Cardiac muscle cell (in vitro differentiated cells and primary cell): Measurements from ENCODE around the gene MRAS. TPM values are rescaled to one million over a fixed set of nuclear protein-coding genes. Genes with fewer than 3 reads are reported as not detected.
A peak's percentile ranks its signal among the peaks of the same experiment; 100 is the strongest.

Experiments
- DNase-seq, 2 donors: peaks; one replicate each; pipeline versions ENCODE4 v3.0.0 to v3.0.0-alpha.2; 2010 to 2017; ENCODE audit warnings: low read depth in 1 of 2, low spot score in 1 of 2
- H3K27ac ChIP-seq: fragments of 200-600 bp; sonication (generic); 2 replicates; pipeline ENCODE4 v1.5.1; 2016
- H3K27me3 ChIP-seq: fragments of 200-600 bp; sonication (generic); 2 replicates; pipeline ENCODE4 v1.6.0; 2016; ENCODE audit warnings: control low read depth
- H3K36me3 ChIP-seq: fragments of 200-600 bp; sonication (generic); 2 replicates; pipeline ENCODE4 v1.5.1; 2016; ENCODE audit warnings: control low read depth
- H3K4me1 ChIP-seq: fragments of 200-600 bp; sonication (generic); 2 replicates; pipeline ENCODE4 v1.8.1; 2017; ENCODE audit warnings: low read depth, mild to moderate bottlenecking, mixed run types
- H3K4me3 ChIP-seq: fragments of 200-600 bp; sonication (generic); 2 replicates; pipeline ENCODE4 v1.5.1; 2016; ENCODE audit warnings: mild to moderate bottlenecking
- H3K9me3 ChIP-seq: fragments of 200-600 bp; sonication (generic); 2 replicates; pipeline ENCODE4 v1.5.1; 2017; ENCODE audit warnings: low read depth, mild to moderate bottlenecking, control low read depth
- polyA plus RNA-seq: library from polyadenylated mRNA; unstranded; fragments of >200 nt; fragmentation: Nextera tagmentation; extraction: Ambion mirVana; gene quantifications from 2 replicates; pipeline ENCODE4 v1.2.1, GENCODE V29; 2016
- total RNA-seq: library from RNA; depleted of rRNA; stranded (reverse); fragments of >200 nt; gene quantifications from 2 replicates; pipeline ENCODE4 v1.2.3, GENCODE V29; 2016
- TF ChIP-seq, protein P1 (sequence below): IDR thresholded peaks from 2 replicates; pipeline ENCODE4 v1.5.1; 2012; ENCODE audit warnings: low read depth, mild to moderate bottlenecking, low read length

Gene MRAS
- total and polyA plus RNA-seq, 2 experiments from 2014 or later, result 66.5 to 92.6 TPM

DNA sequence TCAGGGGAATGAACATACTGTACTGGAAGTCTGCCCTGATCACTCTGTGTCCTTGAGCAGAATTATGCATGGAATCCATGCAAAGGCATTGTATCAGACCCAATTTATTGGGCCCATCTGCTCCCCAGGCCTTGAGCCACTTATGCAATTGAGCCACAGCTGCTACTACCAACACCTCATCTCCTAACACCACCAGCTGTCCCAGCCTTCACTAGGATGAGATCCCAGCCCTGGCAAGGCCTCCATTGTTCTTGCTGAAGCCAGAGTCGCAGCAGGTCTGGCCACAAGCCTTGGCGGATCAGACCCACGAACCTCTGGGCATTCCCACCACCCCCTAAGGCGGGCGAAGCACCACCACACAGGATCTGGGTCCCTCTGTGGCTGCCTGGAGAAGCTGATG is 9.6 kb upstream of the MRAS start:
- Histone ChIP-seq H3K9me3 (no peaks in the 10 kb centered on the region), H3K4me3 (no peak overlapping the region), H3K4me1 (no peaks in the 10 kb centered on the region), H3K27me3 (no peaks in the 10 kb centered on the region), H3K27ac (no peak overlapping the region), H3K36me3 (no peaks in the 10 kb centered on the region)
- no peak for DNase-seq
- TF ChIP-seq, protein P1, sequence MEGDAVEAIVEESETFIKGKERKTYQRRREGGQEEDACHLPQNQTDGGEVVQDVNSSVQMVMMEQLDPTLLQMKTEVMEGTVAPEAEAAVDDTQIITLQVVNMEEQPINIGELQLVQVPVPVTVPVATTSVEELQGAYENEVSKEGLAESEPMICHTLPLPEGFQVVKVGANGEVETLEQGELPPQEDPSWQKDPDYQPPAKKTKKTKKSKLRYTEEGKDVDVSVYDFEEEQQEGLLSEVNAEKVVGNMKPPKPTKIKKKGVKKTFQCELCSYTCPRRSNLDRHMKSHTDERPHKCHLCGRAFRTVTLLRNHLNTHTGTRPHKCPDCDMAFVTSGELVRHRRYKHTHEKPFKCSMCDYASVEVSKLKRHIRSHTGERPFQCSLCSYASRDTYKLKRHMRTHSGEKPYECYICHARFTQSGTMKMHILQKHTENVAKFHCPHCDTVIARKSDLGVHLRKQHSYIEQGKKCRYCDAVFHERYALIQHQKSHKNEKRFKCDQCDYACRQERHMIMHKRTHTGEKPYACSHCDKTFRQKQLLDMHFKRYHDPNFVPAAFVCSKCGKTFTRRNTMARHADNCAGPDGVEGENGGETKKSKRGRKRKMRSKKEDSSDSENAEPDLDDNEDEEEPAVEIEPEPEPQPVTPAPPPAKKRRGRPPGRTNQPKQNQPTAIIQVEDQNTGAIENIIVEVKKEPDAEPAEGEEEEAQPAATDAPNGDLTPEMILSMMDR, result no peak

GRCh38 chr3:138340511-138340910 is 7.9 kb upstream of the MRAS start:
- H3K27ac ChIP-seq, result no peak overlapping the region
- no peaks in the 10 kb centered on the region for H3K27me3 ChIP-seq
- H3K4me3 ChIP-seq, result no peak overlapping the region
- DNase-seq, result no peak
- no peaks in the 10 kb centered on the region for H3K9me3 ChIP-seq
- TF ChIP-seq, protein P1, result no peak
- no peaks in the 10 kb centered on the region for H3K36me3 ChIP-seq
- H3K4me1 ChIP-seq, result no peaks in the 10 kb centered on the region

- Histone ChIP-seq H3K36me3 (no peaks in the 10 kb centered on the region), H3K27ac (no peak overlapping the region), H3K4me3 (no peak overlapping the region), H3K9me3 (no peaks in the 10 kb centered on the region), H3K27me3 (no peaks in the 10 kb centered on the region), H3K4me1 (peaks cover 3% of the 10 kb centered on the region)
- TF ChIP-seq, protein P1, result no peak
- DNase-seq, result no peak
These were observed 3.6 kb upstream of the MRAS start for GRCh38 chr3:138344754-138345153.

- TF ChIP-seq, protein P1, result no peak
- no peaks in the 10 kb centered on the region for H3K9me3 ChIP-seq
- peaks cover 24% of the 10 kb centered on the region for H3K4me1 ChIP-seq
- peak overlapping the region; percentile 98 for H3K27ac ChIP-seq
- no peaks in the 10 kb centered on the region for H3K27me3 ChIP-seq
- no peaks in the 10 kb centered on the region for H3K36me3 ChIP-seq
- H3K4me3 ChIP-seq, result peak overlapping the region; percentile 75
- DNase-seq, result peak; percentile 38 to 46
These were observed 668 bp downstream of the MRAS start for GRCh38 chr3:138348754-138349739.

- H3K36me3 ChIP-seq, result peaks cover 2% of the 10 kb centered on the region
- TF ChIP-seq, protein P1, result no peak
- peak overlapping the region; percentile 98 for H3K27ac ChIP-seq
- no peaks in the 10 kb centered on the region for H3K9me3 ChIP-seq
- peaks cover 24% of the 10 kb centered on the region for H3K4me1 ChIP-seq
- no peaks in the 10 kb centered on the region for H3K27me3 ChIP-seq
- H3K4me3 ChIP-seq, result peak overlapping the region; percentile 75
- DNase-seq, result peak in 1 of 2 donors; percentile 45
These were observed 1.7 kb downstream of the MRAS start for GRCh38 chr3:138349926-138350665.
